Activated T-cell treated with anti-CD3 and anti-CD28 coated beads for 24 hours (primary cell): Measurements from ENCODE around the gene PPP3CA.
"Not testable (repeated sequence)": the region's sequence is repeated elsewhere in the genome, so short reads cannot be mapped to it uniquely, and the experiment has no call there.

ENCODE experiments used
- DNase-seq: peaks from one replicate; pipeline ENCODE4 v3.0.0-alpha.2; 2020; ENCODE audit warnings: low read depth

Gene PPP3CA

DNA sequence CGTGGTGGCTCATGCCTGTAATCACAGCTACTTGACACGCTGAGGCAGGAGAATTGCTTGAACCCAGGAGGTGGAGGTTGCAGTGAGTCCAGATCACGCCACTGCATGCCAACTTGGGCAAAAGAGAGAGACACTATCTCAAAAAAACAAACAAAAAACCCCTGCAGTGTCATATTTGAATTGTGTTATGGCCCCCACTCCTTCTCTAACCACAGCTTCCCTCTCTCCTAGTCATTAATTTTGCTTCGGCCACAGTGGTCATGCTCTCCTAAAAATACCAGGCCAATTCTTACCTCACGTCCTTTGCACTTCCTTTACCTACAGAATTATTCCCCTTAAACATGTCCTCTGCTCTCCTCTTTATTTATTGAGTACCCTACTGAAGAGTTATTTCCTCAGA, 206.1 kb downstream of the PPP3CA start:
- DNase-seq: no peak

DNA sequence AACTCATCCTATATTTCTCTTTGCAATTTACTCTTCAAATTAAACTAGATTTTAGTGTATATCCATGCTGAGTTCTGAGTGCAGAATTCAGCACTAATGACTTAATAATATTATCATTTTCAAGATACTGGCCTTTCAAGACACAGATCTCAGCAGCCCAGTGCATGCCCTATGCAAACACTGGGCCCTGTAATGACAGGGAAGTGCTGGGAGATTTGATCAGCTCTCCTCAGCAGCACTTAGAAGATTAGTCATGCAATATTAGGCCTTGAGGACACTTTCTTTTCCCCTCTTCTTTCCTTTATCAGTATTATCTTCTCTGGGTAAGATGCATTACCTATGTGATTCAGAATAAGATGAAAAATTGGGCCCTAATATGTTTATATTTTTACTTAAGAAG, 207.1 kb downstream of the PPP3CA start:
- no peak for DNase-seq

DNA sequence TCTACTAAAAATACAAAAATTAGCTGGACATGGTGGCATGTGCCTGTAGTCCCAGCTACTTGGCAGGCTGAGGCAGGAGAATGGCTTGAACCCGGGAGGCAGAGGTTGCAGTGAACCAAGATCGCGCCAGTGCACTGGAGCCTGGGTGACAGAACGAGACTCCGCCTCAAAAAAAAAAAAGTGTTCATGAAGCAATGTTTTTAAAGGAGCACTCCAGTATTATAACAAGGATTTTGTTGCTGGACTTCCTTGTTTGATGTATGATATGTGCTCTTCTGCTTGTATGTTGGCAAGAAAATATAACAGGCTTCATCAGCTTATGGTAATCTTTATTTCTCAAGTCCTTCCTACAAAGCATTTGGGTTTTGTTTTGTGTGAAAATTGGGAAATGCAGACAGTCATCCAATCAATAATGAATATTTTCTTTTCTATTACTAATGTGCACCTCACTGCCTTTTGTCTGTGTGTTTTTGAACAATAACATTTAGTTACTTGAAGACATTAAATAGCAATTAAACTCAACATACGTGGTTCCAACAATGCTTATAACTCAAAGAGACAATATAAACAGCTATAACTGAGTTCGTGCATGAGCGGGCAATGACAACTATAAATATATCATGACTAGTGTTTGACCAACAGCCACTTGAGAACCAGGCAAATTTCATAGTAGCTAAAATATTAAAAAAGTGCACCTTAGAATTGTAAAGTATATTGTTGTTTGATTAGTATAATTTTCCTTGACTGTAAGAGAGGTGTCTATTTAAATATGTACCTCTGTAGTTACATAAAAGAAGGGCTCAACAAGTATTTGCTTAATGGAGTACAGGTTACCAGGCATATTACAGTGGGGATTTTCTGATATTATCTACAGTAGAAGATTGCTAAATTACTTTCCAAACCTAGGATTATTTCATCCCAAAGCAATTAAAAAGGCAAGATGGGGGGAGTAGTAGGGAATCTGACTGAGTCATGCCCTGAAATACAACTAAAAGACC, 210.7 kb downstream of the PPP3CA start:
- DNase-seq: no peak

DNA sequence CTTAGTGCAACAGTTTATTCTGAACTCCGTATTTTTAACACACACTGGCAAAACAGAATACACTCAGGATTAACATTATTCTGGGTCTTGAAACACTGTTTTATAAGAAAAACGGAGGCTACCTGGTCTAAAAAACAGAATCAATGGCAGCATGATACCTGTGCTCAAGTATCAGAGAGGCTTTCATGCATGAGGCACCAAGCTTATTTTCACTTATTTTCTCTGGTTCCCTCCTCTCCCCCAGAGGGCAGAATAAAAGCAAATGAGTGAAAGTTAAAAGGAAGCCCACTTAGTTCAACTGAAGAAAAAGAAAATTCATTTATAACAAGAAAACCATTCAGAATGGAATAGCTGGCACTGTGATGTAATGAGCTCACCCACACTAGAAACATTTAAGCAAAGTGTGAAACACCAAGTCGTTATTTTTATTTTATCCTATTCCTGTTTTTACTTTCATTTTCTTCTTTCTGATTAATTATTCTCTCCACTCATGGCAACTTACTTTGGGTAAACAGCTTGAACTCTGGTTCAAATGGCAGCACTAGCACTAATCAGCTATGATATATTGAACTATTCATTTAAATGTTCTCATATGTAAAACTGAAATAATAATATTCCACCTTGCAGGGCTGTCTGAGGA, 211.8 kb downstream of the PPP3CA start:
- no peak for DNase-seq

DNA sequence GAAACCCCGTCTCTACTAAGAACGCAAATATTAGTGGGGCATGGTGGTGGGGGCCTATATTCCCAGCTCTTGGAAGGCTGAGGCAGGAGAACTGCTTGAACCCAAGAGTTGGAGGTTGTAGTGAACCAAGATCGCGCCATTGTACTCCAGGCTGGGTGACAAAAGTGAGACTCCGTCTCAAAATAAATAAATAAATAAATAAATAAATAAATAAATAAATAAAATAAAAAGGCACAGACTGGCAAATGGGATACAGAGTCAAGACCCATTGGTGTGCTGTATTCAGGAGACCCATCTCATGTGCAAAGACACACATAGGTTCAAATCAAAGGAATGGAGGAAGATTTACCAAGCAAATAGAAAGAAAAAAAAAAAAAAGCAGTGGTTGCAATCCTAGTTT, 216.3 kb downstream of the PPP3CA start:
- DNase-seq: not testable (repeated sequence)

DNA sequence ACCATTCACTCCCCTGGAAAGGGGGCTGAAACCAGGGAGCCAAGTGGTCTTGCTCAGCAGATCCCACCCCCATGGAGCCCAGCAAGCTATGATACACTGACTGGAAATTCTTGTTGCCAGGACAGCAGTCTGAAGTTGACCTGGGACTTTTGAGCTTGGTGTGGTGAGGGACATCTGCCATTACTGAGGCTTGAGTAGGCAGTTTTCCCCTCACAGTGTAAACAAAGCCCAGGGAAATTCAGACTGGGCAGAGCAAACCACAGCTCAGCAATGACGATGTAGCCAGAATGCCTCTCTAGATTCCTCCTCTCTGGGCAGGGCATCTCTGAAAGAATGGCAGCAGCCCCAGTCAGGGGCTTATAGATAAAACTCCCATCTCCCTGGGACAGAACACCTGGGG, 218.4 kb downstream of the PPP3CA start:
- not testable (repeated sequence) for DNase-seq

DNA sequence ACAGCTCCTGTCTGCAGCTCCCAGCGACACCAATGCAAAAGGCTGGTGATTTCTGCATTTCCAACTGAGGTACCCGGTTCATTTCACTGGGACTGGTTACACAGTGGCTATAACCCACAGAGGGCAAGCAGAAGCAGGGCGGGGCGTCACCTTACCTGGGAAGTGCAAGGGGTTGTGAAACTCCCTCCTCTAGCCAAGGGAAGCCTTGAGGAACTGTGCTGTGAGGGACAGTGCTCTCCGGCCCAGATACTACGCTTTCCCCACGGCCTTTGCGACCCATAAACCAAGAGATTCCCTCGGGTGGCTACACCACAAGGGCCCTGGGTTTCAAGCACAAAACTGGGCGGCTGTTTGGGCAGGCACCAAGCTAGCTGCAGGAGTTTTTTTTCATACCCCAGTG, 218.9 kb downstream of the PPP3CA start:
- no peak for DNase-seq

DNA sequence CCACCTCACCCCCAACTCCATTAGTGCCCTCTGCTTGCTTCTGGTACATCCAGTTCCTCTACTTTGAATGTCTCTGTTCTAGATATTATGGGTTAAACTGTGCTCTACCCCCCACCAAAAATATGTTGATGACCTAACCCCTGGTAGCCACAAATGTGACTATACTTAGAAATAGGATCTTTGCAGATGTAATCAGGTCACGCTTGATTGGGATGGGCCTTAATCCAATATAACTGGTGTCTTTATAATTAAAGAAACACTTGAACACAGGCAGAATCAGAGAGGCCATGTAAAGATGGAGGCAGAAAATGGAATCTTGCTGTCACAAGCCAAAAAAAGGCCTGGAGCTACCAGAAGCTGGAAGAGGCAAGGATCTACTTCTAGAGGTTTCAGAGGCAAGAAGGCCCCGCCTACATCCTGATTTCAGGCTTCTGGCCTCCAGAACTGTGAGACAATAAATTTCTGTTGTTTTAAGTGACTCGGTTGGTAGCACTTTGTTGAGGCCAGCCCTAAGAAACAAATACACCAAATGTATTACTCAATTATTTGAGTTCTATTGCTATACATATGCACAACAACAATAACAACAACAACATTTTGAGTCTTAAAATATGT, 220.0 kb downstream of the PPP3CA start:
- no peak for DNase-seq

DNA sequence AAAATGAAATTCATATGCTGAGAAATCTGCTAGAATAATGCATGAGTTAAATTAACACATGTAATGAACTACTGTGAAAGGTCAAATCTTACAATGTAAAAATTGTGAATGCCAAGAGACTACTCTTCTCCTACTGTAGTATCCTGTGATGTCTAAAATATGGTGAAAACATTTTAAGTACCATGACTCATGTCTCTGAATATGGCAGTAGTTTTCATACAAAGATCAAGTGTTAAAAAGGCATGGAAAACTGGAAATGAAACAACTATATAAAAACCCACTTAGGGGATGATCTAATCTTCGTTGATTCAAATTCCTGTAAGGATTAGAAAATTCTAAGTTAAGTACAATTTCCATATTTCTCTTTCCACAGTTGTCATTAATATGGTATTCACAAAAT, 221.3 kb downstream of the PPP3CA start:
- no peak for DNase-seq

DNA sequence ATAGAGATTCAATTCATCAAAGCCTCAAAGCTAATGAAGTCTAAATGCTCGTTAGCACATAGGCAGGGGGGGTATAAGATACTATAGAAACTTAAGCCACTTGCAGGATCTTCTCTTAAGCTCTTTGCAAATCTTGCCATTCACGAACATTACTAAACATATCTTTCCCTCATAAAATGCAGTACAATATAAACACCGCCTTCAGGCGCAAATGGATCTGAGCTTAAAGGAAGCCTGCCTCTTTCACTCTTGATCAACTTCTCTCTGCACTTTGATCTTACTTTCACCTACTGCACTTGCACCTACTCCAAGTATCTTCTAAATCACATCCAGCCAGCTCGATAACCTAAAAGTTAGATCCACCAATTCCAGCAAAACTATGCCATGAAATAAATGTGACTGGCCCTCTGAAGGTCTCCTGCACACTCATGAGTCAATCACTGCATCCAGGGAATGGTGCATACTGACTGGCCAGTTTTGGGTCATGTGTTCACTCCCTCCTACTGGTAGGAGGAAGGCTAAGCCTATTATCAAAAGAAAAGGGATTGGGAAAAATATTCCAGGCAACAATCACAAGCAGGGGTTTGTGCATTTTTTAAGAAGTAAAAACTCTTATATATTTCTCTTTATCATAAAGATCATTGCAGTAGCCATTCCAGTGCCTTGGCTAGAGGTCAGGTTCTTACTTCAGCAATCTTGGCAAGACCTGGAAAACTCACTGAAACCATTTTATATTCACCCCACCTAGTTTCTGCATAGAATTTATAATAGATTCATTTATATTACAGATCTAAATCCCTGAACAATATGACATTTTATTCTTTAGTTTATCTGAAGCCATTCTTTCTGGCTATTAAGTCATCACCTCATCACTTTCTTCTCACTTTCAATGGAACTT, 222.0 kb downstream of the PPP3CA start:
- no peak for DNase-seq

DNA sequence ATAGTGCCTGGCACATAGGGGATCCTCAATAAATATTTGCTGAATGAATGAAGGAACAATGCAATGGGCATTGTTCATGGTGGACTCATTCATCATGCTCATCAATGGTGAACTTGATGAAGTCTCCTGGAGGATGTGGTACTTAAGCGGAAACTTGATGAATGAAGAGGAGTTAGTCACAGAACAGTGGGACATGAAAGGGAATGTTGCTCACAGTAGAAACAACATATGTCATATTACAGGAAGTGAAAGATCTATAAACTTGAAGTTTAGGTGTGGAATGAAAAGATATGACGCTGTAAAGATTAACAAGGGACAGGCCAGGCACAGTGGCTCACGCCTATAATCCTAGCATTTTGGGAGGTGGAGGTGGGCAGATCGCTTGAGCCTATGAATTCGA, 224.1 kb downstream of the PPP3CA start:
- no peak for DNase-seq

DNA sequence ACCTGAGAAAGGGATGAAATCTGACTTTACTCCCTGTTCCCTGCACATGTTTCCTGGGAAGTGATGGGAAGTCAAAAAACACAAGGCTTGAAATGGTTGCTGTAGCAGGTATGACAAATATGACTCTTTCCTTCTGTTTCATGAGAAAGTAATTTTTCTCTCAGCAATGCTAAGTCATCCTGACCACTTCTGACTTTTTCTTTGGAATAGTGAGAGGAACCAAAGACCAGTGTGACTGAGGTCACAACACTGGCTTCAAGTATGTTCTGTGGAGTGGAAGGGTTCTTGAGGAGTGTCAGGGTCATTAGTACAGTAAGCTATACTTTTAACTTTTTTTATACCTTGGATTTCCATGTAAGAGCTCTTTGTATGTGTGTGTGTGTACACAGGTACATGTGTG, 225.3 kb downstream of the PPP3CA start:
- DNase-seq: no peak

DNA sequence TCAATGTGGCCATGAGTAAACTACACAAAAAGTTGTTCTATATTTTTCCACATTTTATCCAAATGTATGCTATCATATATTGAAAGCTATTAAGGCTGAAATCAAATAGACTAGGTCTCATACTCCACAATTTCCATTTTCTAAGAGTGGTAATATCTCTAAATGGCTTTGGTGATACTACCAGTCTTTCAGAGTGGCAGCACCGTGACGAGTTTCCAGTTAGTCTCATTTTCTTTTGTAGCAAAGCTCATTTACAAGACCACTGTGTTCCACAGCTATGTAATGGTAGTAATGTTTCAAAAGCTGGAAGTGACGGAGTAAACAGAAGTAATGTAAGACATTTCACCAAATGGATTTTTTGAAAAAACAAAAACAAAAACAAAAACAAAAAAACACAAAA, 228.2 kb downstream of the PPP3CA start:
- DNase-seq: no peak

DNA sequence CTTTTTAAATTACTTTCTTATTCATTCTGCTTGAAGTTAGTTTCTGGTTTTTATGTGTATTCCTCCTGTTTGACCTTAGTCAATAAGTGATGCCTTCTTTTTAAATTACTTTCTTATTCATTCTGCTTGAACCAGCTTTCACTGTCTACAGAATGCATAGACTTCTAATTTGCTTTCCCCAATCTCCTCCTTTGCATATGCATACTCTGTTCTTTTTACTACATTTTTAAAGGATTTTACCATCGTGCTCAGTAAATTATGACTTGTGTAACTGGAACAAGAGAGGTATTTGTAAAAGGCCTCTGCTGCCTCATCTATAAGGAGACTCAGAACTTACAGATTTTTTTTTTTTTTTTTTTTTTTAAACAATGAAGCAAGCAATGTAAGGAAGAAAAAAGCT, 228.7 kb downstream of the PPP3CA start:
- no peak for DNase-seq

DNA sequence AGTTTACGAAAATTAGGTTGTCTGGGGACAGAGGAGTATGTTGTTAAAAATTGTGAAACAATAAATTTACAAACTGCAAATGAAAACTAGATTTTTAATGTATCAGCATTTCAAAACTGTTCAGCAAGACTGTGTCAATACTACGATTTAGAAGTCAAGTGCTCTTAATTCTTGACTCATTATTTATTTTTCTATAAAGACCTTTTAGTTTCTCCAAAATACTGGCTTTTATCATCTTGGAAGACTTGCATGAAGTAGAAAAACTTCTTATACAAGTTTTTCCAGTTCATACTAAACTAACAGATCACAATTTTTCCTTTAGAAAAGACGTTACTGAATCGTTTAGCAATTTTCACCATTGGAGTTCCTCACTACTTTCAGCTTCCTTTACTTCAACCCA, 231.4 kb downstream of the PPP3CA start:
- no peak for DNase-seq

DNA sequence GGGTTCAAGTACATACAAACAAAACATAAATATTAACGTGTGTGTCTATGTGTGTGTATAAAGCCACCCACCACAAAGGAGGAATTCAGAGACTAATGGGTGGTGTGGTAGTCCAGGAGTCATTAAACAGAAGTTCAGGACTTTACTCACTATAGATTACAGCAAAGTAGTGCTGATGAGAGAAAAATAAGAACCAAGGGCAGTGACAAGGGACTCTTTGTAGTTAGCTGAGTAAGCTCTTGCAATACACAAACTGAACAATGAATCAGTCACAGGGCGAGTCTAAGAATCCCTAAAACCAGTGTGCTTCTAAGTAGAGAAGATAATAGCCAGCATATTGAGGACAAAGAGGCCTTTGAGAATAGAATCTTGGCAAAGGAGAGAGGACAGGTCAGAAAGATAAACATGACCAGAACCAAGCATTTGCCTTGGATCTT, 232.4 kb downstream of the PPP3CA start:
- no peak for DNase-seq

DNA sequence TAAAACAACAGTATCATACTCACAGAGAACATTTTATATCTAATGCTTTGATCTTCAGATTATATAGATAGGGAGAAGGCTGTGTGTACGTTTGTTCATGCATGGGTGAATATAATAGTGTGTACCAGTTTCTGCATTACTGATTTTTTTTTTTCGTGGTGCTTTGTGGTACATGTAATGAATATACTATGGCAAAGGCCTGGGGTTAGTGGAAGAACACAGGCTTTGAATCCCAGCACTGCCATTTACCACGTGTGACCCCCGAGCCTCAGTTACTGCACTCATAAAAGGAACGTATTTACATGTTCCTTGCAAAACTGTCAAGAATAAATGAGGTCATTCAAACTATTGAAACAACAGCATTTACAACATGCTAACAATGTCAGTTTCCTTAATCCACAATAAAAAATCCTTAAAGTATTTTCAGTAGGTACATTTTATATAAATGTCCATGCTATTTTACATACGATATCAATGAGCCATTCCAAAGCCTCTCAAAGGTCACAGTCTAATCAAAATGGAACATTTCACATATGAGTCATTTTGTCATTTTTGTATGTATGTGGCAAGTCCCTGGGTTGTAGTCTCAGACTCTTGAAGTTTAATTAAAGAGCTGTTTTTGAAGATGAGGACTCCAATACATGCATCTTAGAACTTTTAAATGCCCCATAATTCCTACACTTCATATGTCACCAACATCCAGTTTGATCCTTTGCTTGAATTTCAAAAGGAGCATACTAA, 242.8 kb downstream of the PPP3CA start:
- no peak for DNase-seq

DNA sequence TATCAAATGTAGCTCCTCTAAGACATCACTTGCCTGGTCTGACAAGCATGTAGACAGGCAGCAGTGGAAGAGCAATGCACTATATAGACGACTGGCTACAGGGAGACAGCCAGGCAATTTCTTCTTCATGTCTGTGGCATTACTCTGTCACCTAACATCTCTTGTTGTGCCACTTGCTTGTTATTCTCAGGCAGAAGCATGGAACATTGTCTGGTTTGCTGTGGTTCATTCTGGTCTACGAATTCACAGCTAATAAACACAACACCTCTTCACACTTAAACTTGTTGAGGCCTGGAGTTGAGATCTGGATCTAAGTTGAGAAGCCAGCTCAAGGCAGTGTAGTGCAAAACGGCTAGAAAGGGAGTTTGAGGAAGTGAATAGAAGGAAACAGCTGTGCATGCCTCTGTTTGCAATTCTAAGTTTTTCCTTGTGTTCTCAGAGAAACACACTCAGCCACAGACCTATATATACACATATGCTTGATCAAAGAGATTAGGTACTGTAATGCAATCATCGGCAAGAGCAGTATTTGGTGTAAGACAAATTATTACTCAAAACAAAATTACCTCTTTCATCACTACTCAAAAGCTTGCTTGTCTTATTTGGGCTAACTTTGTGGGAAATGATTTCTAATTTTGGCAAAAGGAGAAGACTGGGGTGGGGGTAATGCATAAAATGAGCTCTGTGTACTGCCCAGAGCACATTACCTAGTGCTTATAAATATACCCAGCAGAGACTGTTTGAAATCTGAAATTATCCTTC, 243.8 kb downstream of the PPP3CA start:
- no peak for DNase-seq

DNA sequence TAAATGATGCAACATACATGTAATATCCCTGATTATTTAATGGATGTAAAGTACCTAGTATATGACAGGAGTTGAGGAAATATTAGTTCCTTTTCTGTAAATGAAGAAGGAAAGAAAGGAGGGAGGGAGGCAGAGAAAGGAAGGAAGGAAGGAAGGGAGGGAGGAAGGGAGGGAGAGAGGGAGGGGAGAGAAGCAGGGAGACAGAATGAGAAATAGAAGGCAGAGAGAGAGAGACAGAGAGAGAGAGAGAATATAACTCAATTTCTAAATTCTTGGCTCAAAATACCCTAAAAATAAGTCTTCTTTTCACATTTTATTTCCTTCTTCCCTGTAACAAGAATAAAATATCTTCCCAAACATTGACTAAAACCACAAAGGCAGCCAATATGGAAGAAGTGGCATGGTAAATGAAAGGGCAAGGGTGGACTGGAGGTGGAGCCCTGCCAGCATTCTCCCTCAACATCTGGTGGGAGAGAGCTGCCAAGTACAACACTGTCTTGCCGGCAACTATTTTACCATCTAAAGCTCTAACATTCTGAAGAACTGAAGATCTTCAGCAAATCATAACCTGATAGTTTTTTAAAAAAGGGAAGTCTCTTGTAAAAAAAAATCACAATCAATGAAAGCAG, 245.1 kb downstream of the PPP3CA start:
- DNase-seq: no peak

DNA sequence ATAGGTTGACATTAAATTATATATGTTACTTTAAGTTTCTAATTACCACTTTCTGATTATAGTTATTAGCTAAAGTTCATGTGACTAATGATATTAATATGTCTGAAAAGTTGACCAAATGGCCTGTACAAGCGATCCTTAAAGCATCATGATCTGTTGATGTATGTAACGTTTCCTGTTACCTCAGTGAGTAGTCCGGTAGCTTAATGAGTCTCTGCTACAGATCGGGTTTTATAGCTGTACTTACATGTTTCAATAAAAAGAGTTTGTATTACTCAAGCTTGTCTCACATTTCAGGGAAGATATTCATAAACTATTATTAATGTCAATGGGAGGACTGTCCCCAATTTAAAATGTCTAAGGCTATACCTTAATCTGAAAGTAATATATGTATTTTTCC, 246.3 kb downstream of the PPP3CA start:
- DNase-seq: no peak
